Uterus (tissue), 4 donors: ENCODE measurements around the gene SLC35D1. TPM values are rescaled to one million over a fixed set of nuclear protein-coding genes. Genes with fewer than 3 reads are reported as not detected.

Experiments
- DNase-seq, 2 donors: peaks; one replicate each; pipeline ENCODE4 v3.0.0-alpha.2; 2019 to 2020
- H3K27ac ChIP-seq, 2 donors: fragments of 200-600 bp; sonication (generic); 1 replicate in 1 of 2; 2 replicates in 1 of 2; pipeline ENCODE4 v1.5.1; 2016 to 2018
- H3K27me3 ChIP-seq, 2 donors: fragments of 200-600 bp; sonication (generic); one replicate each; pipeline ENCODE4 v1.5.1; 2018 to 2019; ENCODE audit warnings: control low read depth in 1 of 2
- H3K36me3 ChIP-seq, 2 donors: fragments of 200-600 bp; sonication (generic); one replicate each; pipeline ENCODE4 v1.5.1; 2019; ENCODE audit warnings: control low read depth in 1 of 2
- H3K4me1 ChIP-seq, 2 donors: fragments of 200-600 bp; sonication (generic); one replicate each; pipeline ENCODE4 v1.5.1; 2018 to 2019; ENCODE audit warnings: control low read depth in 1 of 2
- H3K4me3 ChIP-seq, 2 donors: fragments of 200-600 bp; sonication (generic); 1 replicate in 1 of 2; 2 replicates in 1 of 2; pipeline ENCODE4 v1.5.1; 2018 to 2019; ENCODE audit warnings: mild to moderate bottlenecking in 1 of 2
- H3K9me3 ChIP-seq, 2 donors: fragments of 200-600 bp; sonication (generic); one replicate each; pipeline ENCODE4 v1.5.1; 2019; ENCODE audit warnings: control low read depth in 1 of 2
- POLR2A ChIP-seq, 2 donors: fragments of 450-650 bp; IDR thresholded peaks; one replicate each; pipeline ENCODE4 v1.6.1; 2016; ENCODE audit warnings: antibody characterized with exemption in 2 of 2, mild to moderate bottlenecking in 1 of 2, moderate library complexity in 1 of 2
- intact Hi-C: fragments of 100-400 bp; cut with DNase I; formaldehyde crosslinking; loops from one replicate; pipeline ENCODE4 v1.15.1; 2023; ENCODE audit warnings: low total_unique reads
- small RNA-seq: library from RNA; depleted of rRNA; stranded (forward); fragments of <200 nt; gene quantifications from one replicate; pipeline ENCODE3, GENCODE V24; 2016
- total RNA-seq, 4 donors: library from RNA; depleted of rRNA in 3 of 4; stranded (reverse); fragments of >200 nt in 3 of 4; gene quantifications; one replicate each; pipeline versions ENCODE4 v1.1.0 to v1.2.4, GENCODE V29; 2014 to 2023
- TF ChIP-seq, protein P1 (sequence below), 4 experiments: fragments of 200-600 bp in 2 of 4; fragments of 450-650 bp in 2 of 4; sonication (generic) in 2 of 4; IDR thresholded peaks; one replicate each; pipeline ENCODE4 v1.5.1; 2016 to 2019; ENCODE audit warnings: antibody characterized with exemption in 4 of 4, mild to moderate bottlenecking in 2 of 4, moderate library complexity in 1 of 4
- donor health status: DM: yes; HTN: yes; CAD: no.

Gene SLC35D1
- total RNA-seq, 4 donors from 2014 or later, result 5.0 to 21.8 (median 8.8) TPM

DNA sequence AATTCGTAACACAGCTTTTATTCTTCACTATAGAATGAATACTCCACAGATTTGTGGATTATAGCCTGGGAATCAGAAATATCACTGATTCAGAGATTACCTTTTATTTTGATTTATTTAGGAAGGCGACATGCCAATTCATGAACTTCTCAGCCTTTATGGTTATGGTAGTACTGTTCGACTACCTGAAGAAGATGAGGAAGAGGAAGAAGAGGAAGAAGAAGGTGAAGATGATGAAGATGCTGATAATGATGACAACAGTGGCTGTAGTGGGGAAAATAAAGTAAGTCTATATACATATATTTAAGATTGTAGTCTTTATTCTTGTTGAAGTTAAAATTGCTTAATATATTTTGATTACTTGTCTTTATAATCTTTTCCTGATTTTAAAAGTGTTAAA lies 96.0 kb downstream of the SLC35D1 start:
- no peak for DNase-seq
- Histone ChIP-seq H3K27me3 (no peaks in the 10 kb centered on the region), H3K9me3 (no peaks in the 10 kb centered on the region), H3K36me3 (no peaks in the 10 kb centered on the region), H3K4me3 (no peak overlapping the region), H3K27ac (no peak overlapping the region), H3K4me1 (no peaks in the 10 kb centered on the region)
- intact Hi-C loops, result no loop called here
- TF ChIP-seq, protein P1, sequence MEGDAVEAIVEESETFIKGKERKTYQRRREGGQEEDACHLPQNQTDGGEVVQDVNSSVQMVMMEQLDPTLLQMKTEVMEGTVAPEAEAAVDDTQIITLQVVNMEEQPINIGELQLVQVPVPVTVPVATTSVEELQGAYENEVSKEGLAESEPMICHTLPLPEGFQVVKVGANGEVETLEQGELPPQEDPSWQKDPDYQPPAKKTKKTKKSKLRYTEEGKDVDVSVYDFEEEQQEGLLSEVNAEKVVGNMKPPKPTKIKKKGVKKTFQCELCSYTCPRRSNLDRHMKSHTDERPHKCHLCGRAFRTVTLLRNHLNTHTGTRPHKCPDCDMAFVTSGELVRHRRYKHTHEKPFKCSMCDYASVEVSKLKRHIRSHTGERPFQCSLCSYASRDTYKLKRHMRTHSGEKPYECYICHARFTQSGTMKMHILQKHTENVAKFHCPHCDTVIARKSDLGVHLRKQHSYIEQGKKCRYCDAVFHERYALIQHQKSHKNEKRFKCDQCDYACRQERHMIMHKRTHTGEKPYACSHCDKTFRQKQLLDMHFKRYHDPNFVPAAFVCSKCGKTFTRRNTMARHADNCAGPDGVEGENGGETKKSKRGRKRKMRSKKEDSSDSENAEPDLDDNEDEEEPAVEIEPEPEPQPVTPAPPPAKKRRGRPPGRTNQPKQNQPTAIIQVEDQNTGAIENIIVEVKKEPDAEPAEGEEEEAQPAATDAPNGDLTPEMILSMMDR (IDR thresholded peaks at IDR 0.05), result no peak
- no peak for TF ChIP-seq POLR2A (IDR thresholded peaks at IDR 0.05)

DNA sequence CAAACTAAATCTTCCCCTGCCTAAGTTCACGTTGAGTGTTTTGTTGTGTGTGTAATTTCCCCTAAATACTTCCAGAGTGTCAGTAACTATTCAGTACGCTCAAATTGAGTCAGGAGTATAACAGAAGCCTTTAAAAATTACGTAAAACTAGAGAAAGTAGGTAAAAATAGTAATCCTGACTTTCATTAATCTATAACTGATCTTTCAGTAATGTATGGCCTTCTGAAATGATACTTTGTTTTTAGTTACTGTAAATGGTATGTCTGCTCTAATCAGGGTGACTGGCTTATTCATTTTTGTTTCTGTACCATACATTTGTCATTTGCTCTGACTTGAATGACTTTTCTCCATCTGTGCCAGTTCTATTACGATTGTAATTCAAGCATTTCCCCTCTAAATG lies 99.7 kb downstream of the SLC35D1 start:
- no peaks in the 10 kb centered on the region for H3K36me3 ChIP-seq
- no peaks in the 10 kb centered on the region for H3K27me3 ChIP-seq
- intact Hi-C loops, result no loop called here
- H3K27ac ChIP-seq, result no peak overlapping the region
- H3K4me3 ChIP-seq, result no peak overlapping the region
- H3K4me1 ChIP-seq, result no peaks in the 10 kb centered on the region
- TF ChIP-seq, protein P1 (IDR thresholded peaks at IDR 0.05), result no peak
- TF ChIP-seq POLR2A (IDR thresholded peaks at IDR 0.05), result no peak
- no peak for DNase-seq
- H3K9me3 ChIP-seq, result no peaks in the 10 kb centered on the region

DNA sequence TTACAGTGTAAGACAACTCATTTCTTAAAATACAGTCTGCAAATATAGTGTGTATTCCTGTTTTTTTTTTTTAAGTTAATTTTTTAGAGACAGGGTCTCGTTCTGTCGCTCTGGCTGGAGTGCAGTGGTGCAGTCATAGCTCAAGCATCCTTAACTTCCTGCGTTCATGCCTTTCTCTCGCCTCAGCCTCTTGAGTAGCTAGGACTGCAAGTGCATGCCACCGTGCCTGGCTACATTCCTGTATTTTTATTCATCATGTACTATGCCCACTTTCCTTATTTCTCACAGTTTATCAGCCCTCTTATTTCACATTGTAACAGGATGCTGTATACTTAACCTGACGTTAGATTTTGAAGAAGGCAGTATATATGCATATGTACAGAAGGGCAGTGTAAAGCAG lies 102.4 kb downstream of the SLC35D1 start:
- Histone ChIP-seq H3K36me3 (no peaks in the 10 kb centered on the region), H3K4me3 (no peak overlapping the region), H3K9me3 (no peaks in the 10 kb centered on the region), H3K27me3 (no peaks in the 10 kb centered on the region), H3K4me1 (no peaks in the 10 kb centered on the region), H3K27ac (no peak overlapping the region)
- TF ChIP-seq, protein P1 (IDR thresholded peaks at IDR 0.05), result no peak
- no peak for TF ChIP-seq POLR2A (IDR thresholded peaks at IDR 0.05)
- intact Hi-C loops, result no loop called here
- no peak for DNase-seq

Small RNA genes within 50 kb of the gene (small RNA-seq; reads per million reads assigned to genes)
- not detected for gene RF00322

Other genes starting within 250 kb of the SLC35D1 start
- 10 to 100 TPM; 30.6 to 99.5 (median 55.4) TPM for gene DNAI4, start 129.3 kb downstream of the SLC35D1 start, total RNA-seq
- 10 to 100 TPM; 25.1 to 59.9 (median 44.9) TPM for gene MIER1, start 129.2 kb downstream of the SLC35D1 start, total RNA-seq
- gene C1orf141, start 80.8 kb upstream of the SLC35D1 start, total RNA-seq, result not detected
- under 1 TPM in 1 of 4 donors, not detected in 3; 0.21 TPM for gene IL23R, start 112.3 kb upstream of the SLC35D1 start, total RNA-seq